OCI-M2 (cell line): ENCODE results near the gene NEDD9.

Experiments
- DNase-seq: peaks from one replicate; lab custom pipeline; 2025; ENCODE audit not compliant: unreplicated experiment; lab: John Stamatoyannopoulos, UW

Gene NEDD9

GRCh38 chr6:11183761-11184362 is 48.6 kb downstream of the NEDD9 start:
- DNase-seq: no peak

- no peak for DNase-seq
These were observed 50.9 kb downstream of the NEDD9 start for GRCh38 chr6:11181478-11182136.

DNA sequence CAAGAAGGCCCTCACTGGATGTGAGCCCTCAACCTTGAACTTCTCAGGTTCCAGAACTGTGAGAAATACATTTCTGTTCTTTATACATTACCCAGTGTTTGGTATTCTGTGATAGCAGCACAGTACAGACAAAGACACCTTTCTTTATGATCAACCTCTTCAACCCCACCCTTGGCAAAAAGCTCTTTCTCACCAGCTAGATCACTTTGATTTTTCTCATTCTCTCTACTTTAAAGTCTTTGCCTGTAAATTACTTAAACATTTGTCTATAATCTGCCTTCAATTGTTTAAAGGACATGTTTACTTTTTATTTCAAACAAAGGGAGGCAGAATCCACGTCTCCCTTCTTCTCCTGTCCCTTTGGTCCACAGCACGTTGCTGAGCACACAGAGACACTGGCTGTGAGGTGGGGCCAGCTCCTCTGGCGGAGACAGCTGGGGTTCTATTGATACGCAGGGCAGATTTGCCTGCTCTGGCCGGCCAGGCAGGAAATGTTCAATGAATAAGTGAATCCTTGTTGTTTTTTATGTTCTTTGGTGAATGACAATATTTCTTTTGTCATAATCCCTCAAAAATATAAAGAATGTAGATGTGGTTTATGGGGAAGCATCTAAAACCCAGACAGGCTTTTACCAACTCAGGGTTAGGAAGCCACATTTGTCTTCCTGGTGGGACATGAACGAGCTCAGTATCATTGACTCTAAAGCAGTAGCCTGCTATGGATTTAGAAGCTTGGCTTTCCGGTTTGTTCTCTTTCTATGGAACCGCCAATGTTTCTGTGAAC is 52.9 kb downstream of the NEDD9 start:
- no peak for DNase-seq

DNA sequence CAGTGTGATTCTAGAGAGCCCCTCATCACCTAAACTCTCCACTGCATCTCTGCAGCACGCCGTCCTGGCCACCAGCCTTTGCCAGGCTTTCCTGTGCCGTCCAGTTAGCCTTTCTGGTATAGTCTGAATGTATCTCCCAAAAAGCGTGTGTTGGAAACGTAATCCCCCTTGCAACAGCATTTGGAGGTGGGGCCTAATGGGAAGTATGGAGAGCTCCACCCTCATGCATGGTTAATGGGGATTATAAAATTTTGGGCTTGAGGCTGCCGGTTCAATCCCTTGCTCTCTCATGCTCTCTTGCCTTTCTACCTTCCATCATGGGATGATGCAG is 53.4 kb downstream of the NEDD9 start:
- no peak for DNase-seq

GRCh38 chr6:11177271-11177670 is 55.2 kb downstream of the NEDD9 start:
- DNase-seq: no peak

GRCh38 chr6:11174242-11174611 is 58.2 kb downstream of the NEDD9 start:
- DNase-seq: no peak

DNA sequence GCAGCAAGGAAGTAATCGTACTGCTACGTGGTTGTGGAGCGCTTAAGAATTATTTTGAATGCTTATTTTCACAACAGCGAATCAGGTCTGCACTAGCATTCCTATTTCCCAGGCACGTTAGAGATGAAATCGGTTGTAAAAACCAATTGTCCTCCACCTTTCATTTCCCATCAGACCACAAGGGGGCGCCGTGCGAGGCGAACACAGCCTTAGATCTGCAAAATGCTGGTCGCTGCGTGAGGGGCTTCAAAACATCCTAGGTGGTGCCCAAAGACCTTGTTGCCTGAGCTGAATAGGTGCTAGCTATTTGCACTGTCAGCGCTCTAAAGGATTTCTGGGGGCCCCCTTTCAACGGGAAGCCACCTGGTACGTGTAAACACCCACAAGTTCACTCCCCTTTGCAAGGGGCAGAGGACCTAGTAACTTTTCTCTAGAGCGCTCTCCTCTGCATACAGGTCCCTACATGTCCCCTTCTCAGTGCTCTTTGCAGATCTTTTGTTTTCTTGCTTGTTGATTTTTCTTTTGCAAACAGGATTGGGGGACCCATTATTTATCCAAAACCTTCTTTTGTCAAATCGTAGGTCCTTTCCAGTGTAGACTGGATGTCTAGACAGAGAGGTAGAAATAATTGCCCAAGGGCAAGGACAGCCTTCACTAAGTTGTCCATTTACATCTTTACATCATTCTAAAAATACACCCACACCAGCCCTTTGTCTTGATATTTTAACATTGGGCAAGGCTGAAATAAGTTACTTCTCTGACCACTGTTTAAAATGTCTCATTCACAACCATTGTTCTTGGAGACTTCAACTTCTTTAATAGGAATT is 59.8 kb downstream of the NEDD9 start:
- DNase-seq: no peak

- DNase-seq: no peak
These were observed 60.5 kb downstream of the NEDD9 start for GRCh38 chr6:11171952-11172351.

- no peak for DNase-seq
These were observed 64.3 kb downstream of the NEDD9 start for GRCh38 chr6:11168091-11168635.

- DNase-seq: no peak
These were observed 65.5 kb downstream of the NEDD9 start for GRCh38 chr6:11166948-11167347.

- DNase-seq: no peak
These were observed 67.5 kb downstream of the NEDD9 start for GRCh38 chr6:11164717-11165646.

DNA sequence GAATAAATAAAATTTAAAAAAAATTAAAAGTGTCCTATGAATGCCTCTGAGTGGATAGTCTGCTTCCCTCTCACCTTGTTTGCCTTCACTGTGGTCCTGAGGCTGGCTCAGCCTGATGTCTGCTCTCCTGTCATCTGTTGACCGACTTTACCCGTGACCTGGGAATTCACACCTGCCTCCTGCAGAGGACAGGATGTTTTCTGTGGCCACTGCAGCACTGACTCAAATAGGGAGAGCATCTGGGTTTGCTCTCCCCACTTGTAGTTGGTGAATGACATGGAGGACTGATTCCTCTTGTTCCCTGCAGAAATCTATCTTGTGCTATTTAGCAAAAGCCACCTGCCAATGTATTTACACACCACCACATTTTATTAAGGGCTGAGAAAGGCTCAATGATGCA is 68.5 kb downstream of the NEDD9 start:
- DNase-seq: no peak

DNA sequence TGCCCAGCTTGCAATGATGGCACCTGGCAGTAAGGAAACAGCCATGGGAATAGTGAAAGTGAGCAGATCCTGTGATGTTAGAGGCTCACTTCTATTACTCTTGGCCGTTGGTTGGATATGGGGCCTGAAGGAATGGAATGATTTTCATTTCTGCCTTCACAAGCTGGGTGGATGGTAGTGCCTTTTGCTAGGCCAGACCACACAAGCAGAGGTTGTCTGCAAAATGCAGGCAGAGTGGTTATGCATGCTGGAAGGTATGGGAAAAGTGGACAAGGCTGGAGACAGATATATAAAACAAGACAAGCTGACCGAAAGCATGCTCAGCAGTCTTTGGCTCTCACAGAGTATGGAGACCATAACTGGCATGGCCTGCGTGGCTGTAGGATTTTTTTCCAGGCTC is 70.2 kb downstream of the NEDD9 start:
- DNase-seq: no peak

GRCh38 chr6:11161031-11161956 is 71.2 kb downstream of the NEDD9 start:
- no peak for DNase-seq

DNA sequence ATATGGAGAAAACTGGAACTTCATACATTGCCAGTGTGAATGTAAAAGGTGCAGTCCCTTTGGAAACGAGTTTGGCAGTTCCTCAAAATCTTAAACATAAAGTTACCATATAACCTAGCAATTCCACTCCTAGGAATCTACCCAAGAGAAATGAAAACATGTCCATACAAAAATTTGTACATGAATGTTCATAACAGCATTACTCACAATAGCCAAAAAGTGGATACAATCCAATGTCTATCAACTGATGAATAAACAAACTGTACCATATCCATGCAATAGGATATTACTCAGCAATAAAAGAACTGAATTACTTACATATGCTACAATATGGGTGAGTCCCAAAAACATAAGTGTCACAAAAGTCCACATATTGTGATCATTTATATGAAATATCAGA is 72.3 kb downstream of the NEDD9 start:
- DNase-seq: no peak

- DNase-seq: no peak
These were observed 76.9 kb downstream of the NEDD9 start for GRCh38 chr6:11155589-11155988.

DNA sequence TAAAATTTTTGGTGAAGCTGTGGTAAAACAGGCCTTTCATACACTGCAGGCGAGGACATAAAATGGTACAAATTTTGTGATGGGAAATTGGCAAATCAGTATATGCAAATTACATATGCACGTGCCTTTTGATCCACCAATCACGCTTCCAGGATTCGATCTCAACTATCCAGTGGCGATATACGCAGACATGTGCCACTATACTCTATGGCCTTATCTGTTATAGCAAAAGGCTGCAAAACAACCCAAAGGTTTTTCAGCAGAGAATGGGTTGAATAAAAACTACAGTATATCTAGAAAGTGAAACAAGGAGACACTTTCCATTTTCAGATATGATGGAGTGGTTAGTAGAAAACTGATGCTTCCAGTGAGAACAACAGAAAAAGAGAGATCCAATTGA is 79.0 kb downstream of the NEDD9 start:
- no peak for DNase-seq

DNA sequence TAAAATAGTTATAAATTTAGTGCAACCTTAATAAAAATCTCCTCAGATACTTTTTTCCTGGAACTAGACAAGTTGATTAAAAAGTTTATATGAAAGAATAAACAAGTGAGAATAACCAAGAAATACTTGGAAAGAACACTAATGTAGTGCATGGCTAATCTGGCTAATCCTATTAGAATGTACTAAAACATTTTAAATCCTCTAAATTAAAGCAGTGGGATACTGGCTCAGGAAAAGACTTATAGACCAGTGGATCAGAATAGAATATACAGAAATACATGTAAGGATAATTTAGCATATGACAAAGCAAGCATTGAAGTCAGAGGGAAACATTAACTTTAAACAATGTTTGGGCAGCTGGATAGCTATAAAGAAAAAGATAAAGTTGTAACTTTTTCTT is 79.9 kb downstream of the NEDD9 start:
- no peak for DNase-seq

DNA sequence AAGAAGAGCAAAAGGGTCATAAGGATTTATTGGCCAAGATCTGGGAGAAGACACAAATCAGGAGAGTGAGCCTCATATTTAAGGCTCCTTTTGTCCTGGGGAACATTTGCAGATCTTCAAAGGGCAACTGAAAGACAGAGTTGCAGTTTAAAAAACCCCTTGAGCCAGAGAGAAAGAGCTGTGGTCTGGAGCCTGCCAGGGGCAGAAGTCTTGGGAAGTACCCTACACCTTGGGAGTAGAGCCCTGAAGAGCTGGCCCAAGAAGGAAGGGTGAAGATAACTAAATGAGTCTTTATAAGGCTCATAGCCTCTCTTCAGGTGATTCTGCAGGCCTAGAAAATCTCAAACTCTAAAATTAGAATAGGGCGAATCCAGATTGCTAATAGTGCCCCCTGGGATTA is 81.0 kb downstream of the NEDD9 start:
- no peak for DNase-seq
